AG10803 (cell line): Measurements from ENCODE around the gene CYSLTR2.

ENCODE experiments used
- DNase-seq: peaks from one replicate; pipeline ENCODE4 v3.0.0; 2010; ENCODE audit warnings: low read depth
- H3K4me3 ChIP-seq: 2 replicates; pipeline ENCODE4 v1.5.1; 2011; ENCODE audit warnings: mild to moderate bottlenecking, low read length, control low read depth
- CTCF ChIP-seq: conservative IDR thresholded peaks from 2 replicates; pipeline ENCODE4 v1.5.1; 2011; ENCODE audit warnings: mild to moderate bottlenecking, low read length, control low read depth, inconsistent platforms

Gene CYSLTR2

DNA sequence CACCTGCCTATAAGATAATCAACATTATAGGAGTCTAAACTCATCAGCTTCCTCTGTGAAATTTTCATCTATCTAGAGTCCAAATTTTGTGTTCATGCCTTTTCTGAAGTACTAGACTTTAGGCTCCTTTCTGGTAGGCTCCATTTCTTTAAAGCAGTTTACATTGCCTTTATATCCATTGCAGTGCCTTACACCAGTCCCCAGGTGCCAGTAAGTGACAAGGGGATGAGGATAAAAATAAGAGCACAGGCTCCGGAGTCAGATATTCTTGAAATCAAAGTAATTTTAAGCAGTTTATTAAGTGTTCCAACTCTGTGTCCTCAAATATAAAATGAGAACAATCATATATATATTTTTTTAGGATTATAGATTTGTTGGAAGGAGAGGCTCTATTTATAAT is 10.6 kb upstream of the CYSLTR2 start:
- no peak for DNase-seq
- no peak for TF ChIP-seq CTCF
- no peak overlapping the region for H3K4me3 ChIP-seq

DNA sequence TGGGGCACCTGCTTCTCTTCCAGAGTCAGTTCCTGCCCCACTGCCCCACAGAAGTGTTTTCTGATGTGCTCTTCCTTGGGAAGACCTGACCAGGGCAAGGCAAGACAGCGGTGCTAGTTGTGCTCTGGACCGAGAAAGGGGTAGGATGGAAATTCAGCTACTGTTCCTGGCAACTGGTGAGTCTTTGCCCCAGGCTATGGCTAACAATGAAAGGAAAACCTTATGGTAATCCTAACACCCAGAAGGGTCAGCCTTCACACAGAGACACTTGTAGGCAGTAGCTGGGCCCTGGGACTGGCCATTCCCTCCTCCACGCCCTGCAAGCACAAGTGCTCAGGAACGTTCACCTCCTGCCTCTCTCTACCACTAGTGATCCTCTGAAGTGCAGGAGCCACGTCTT is 9.6 kb upstream of the CYSLTR2 start:
- no peak for DNase-seq
- TF ChIP-seq CTCF: no peak
- H3K4me3 ChIP-seq: no peak overlapping the region

DNA sequence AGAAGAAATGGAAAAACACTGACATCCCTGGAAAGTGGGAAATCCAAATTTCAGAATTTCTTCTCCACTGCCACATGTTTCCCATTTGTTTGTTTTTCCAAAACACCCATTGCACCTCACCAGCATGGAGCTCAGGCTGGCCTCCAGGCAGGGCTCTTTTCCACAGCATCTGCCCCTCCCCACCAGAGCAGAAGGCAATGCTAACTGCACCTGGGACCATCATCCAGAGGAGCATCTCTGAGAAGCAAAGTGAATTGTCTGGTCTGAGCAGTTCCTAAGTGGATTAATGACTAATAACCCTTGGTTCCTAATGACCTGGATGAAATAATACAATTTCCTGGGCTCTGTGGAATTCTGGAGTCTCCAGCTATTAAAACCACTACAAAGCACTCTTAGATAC is 8.8 kb upstream of the CYSLTR2 start:
- no peak overlapping the region for H3K4me3 ChIP-seq
- no peak for DNase-seq
- TF ChIP-seq CTCF: no peak

DNA sequence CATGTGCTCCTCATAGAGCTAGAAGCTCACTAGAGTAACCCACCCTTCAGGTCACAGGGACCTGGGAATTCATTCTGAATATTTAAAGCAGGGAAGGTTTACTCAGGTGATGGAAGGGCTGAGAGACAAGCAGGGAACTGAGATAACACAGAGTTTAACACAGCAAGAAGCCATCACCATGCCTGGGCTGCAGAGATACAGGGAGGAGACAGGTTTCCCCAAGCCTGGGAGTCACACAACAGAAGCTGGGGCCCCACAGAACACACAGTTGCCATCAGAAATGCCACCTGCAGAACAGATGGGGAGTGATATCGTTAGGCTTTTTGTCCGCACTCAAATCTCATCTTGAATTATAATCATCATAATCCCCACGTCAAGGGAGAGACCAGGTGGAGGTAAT is 7.9 kb upstream of the CYSLTR2 start:
- H3K4me3 ChIP-seq: no peak overlapping the region
- DNase-seq: no peak
- no peak for TF ChIP-seq CTCF

DNA sequence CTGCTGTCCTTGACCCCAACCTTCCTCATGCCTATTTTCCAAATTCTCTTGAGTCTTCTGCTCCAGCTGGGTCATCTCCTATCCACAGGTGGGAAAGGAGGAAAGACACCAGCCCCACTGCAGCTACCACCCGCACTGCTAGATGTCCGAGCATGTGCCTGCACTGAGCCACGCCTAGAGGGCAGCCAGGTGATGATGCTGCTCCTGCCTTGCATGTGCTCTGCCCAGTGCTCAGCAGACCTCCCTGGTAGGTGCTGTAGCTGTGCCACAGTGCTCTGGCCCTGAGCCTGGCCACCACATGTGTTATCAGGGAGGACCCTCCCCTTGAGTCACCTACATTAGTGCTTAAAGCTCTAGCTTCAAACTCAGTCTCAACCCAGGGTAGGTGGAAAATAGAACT is 6.9 kb upstream of the CYSLTR2 start:
- DNase-seq: no peak
- TF ChIP-seq CTCF: no peak
- no peak overlapping the region for H3K4me3 ChIP-seq

GRCh38 chr13:48647625-48648024 is 6.1 kb upstream of the CYSLTR2 start:
- no peak for TF ChIP-seq CTCF
- no peak for DNase-seq
- no peak overlapping the region for H3K4me3 ChIP-seq

GRCh38 chr13:48648446-48648845 is 5.3 kb upstream of the CYSLTR2 start:
- TF ChIP-seq CTCF: no peak
- H3K4me3 ChIP-seq: no peak overlapping the region
- no peak for DNase-seq
